ENCODE results near the gene QSOX1. TPM values are rescaled to one million over a fixed set of nuclear protein-coding genes. Genes with fewer than 3 reads are reported as not detected.

Gene QSOX1, protein sequence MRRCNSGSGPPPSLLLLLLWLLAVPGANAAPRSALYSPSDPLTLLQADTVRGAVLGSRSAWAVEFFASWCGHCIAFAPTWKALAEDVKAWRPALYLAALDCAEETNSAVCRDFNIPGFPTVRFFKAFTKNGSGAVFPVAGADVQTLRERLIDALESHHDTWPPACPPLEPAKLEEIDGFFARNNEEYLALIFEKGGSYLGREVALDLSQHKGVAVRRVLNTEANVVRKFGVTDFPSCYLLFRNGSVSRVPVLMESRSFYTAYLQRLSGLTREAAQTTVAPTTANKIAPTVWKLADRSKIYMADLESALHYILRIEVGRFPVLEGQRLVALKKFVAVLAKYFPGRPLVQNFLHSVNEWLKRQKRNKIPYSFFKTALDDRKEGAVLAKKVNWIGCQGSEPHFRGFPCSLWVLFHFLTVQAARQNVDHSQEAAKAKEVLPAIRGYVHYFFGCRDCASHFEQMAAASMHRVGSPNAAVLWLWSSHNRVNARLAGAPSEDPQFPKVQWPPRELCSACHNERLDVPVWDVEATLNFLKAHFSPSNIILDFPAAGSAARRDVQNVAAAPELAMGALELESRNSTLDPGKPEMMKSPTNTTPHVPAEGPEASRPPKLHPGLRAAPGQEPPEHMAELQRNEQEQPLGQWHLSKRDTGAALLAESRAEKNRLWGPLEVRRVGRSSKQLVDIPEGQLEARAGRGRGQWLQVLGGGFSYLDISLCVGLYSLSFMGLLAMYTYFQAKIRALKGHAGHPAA
- 100 to 1,000 TPM in 3 of 4 donors, 10 to 100 TPM in 1; 74.9 to 184 (median 107) TPM for total RNA-seq

DNA sequence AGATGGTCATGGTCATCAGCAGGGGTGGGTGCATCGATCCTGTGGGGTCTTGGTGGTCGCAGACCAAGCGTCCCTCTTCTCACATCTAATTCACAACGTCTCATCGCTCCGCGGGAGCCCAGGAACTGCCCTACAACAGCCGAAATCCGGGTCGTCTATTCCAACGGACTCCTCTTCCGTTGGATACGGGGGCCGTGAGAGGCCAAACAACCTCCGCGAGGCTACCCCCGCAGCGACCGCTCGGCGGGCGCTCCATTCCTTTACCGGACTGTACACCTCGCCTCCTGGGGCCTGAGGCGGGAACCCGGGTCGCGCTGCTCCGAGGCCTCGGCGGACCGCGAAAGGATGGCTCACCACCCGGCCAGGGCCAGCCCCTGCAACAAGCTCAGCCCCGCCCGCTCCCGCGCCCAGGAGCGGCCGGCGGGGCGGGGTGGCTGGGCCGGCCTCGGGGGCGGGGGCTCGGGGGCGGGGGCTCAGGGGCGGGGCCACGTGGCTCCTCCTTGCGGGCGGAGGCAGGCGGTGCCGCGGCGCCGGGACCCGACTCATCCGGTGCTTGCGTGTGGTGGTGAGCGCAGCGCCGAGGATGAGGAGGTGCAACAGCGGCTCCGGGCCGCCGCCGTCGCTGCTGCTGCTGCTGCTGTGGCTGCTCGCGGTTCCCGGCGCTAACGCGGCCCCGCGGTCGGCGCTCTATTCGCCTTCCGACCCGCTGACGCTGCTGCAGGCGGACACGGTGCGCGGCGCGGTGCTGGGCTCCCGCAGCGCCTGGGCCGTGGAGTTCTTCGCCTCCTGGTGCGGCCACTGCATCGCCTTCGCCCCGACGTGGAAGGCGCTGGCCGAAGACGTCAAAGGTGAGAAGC, at the start of gene QSOX1:
QSOX1 (plus strand) TSS at position 545 of the 857 bp plus-strand sequence; CDS start at position 584, 39 bp downstream.
- 0% methylated on average over 1 to 2 of the region's 100 CpGs for WGBS, 2 donors
- Histone ChIP-seq H3K9me3 (no peaks in the 10 kb centered on the region), H3K4me3 (peak within 1 kb of the TSS; percentile 87 to 99 (median 92)), H3K27ac (peak within 1 kb of the TSS; percentile 87 to 96 (median 93)), H3K36me3 (no peaks in the 10 kb centered on the region), H3K4me1 (peaks cover 6 to 61% (median 25%) of the 10 kb centered on the region in 3 donors), H3K27me3 (no peaks in the 10 kb centered on the region)
- intact Hi-C loops (cut with DNase I): no loop called here
- DNase-seq: peak; percentile 60
- TF ChIP-seq POLR2A (IDR thresholded peaks at IDR 0.05): peak in 3 of 4 donors; percentile 83 to 96 (median 93)
- TF ChIP-seq, protein P1, sequence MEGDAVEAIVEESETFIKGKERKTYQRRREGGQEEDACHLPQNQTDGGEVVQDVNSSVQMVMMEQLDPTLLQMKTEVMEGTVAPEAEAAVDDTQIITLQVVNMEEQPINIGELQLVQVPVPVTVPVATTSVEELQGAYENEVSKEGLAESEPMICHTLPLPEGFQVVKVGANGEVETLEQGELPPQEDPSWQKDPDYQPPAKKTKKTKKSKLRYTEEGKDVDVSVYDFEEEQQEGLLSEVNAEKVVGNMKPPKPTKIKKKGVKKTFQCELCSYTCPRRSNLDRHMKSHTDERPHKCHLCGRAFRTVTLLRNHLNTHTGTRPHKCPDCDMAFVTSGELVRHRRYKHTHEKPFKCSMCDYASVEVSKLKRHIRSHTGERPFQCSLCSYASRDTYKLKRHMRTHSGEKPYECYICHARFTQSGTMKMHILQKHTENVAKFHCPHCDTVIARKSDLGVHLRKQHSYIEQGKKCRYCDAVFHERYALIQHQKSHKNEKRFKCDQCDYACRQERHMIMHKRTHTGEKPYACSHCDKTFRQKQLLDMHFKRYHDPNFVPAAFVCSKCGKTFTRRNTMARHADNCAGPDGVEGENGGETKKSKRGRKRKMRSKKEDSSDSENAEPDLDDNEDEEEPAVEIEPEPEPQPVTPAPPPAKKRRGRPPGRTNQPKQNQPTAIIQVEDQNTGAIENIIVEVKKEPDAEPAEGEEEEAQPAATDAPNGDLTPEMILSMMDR (IDR thresholded peaks at IDR 0.05): peak in 3 of 6 experiments; percentile 8 to 43 (median 17)

DNA sequence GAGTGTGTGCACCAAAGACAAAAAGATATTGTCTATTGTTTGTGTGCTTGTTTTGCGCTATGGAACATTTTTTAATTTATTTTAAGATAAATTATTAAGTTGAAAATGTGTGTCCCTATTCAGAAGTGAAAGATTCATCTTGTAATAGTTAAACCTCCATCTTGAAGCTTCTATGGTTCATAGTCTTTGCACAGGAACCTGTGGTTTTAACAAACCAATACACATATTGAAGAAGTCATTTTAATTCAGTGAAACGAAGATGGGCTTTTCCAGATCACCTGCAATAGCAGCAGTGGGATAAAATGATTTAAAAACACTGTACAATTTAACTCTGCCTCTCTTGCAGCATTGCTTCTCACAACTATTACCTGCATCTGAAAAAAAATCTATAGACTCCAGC, 42.6 kb upstream of the QSOX1 start:
- Histone ChIP-seq H3K9me3 (no peaks in the 10 kb centered on the region), H3K27me3 (no peaks in the 10 kb centered on the region), H3K36me3 (peaks cover 18 to 77% (median 18%) of the 10 kb centered on the region in 3 donors), H3K4me1 (peaks cover 0 to 28% (median 4%) of the 10 kb centered on the region in 3 donors), H3K4me3 (no peak overlapping the region), H3K27ac (peak overlapping the region in 3 of 4 donors; percentile 18 to 70 (median 34))
- no peak for DNase-seq
- WGBS, 2 donors: 85 to 89% methylated on average over 2 of the region's 2 CpGs
- no peak for TF ChIP-seq POLR2A (IDR thresholded peaks at IDR 0.05)
- TF ChIP-seq, protein P1 (IDR thresholded peaks at IDR 0.05): no peak
- intact Hi-C loops (cut with DNase I): no loop called here

DNA sequence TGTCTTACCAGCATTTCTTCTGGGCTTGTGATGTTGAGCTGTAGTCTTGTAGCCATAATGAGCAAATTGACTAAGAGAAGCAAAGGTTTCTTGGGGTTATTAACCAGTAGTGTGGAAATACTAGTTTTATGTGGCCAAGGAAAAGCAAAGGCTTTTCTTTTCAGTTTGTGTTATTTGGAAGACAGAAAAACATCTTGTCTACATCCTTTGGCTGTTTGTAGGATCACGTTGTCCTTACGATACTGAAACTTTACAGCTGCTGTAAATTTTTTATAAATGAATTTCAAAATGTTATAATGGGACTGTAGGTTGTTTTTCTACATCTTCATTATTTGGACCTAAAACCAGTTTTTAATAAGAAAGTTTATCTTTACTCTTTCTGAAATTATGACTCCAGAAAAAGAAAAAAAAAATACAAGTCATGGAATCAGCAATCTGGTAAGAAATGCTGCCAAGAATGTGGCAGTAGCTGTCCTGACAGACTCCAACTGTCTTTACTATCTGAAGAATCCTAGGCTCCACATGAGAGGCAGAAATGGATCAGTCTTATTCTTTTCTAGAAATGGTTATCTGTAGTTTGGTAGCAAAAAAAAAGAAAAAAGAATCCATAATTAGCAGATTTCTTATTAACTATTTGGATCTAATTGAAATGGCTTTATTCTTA, 41.6 kb upstream of the QSOX1 start:
- Histone ChIP-seq H3K4me1 (peaks cover 0 to 37% (median 4%) of the 10 kb centered on the region in 3 donors), H3K27ac (peak overlapping the region in 3 of 4 donors; percentile 35 to 70 (median 38)), H3K36me3 (peaks cover 18 to 66% (median 18%) of the 10 kb centered on the region in 3 donors), H3K27me3 (no peaks in the 10 kb centered on the region), H3K9me3 (no peaks in the 10 kb centered on the region), H3K4me3 (no peak overlapping the region)
- TF ChIP-seq POLR2A (IDR thresholded peaks at IDR 0.05): no peak
- TF ChIP-seq, protein P1 (IDR thresholded peaks at IDR 0.05): no peak
- intact Hi-C loops (cut with DNase I): no loop called here
- 67 to 88% methylated on average over 2 of the region's 2 CpGs for WGBS, 2 donors
- no peak for DNase-seq

DNA sequence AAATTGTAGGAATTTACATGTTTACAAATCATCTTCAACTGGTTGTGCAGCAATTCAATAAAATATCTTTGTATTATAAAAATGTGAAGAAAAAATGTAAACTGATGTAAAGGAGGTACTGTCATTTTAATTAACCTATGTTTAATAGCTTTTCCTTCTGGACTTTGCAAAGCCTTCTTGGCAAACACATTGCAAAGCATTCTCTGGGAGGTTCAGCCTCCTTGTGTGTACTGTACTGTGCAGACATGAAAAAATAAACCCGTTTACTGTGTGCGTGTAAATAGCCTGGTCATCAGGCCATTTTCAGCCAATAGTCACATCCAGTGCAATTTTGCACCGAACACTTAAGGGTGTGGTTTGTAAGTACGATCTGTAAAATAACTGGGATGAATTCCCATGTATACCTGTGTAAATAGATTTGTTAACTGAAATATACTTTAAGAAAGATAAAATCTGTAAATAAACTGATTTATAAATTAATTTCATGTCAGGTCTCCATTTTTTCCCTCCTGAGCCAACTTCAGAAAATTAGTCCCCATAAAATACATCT, 40.2 kb upstream of the QSOX1 start:
- no peaks in the 10 kb centered on the region for H3K9me3 ChIP-seq
- H3K27ac ChIP-seq: peak overlapping the region in 1 of 4 donors; percentile 70
- no peak overlapping the region for H3K4me3 ChIP-seq
- peaks cover 14 to 54% (median 15%) of the 10 kb centered on the region in 3 donors for H3K36me3 ChIP-seq
- intact Hi-C loops (cut with DNase I): no loop called here
- H3K4me1 ChIP-seq: peaks cover 0 to 34% (median 4%) of the 10 kb centered on the region in 3 donors
- 55 to 69% methylated on average over 4 of the region's 4 CpGs for WGBS, 2 donors
- DNase-seq: no peak
- no peak for TF ChIP-seq POLR2A (IDR thresholded peaks at IDR 0.05)
- TF ChIP-seq, protein P1 (IDR thresholded peaks at IDR 0.05): no peak
- H3K27me3 ChIP-seq: no peaks in the 10 kb centered on the region
